Measurements from ENCODE around the gene CCDC102B.

DNA sequence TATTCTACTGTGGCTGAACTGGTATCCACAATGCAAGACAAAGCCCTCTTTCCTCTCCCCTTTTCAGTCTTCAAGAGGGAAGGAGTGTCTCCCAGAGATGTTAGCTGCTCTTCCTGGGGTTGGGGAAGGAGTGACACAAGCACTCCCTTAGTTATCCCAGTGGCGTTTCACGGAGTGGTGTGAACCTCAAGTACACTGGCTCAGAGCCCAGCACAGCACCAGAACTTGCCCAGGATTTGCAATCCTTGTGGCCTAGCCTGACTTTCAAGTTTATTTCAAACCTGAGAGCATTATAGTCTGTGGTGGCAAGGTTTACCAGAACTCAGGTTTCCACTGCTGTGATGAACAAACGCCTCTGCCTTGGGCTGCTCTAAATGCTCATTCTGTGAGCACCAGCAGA is 162.5 kb downstream of the CCDC102B start:
- TF ChIP-seq CTCF (IDR thresholded peaks at IDR 0.05) (no peak), POLR2A (IDR thresholded peaks at IDR 0.05) (no peak)
